ENCODE measurements around the gene ADAMTS16. TPM values are rescaled to one million over a fixed set of nuclear protein-coding genes. Genes with fewer than 3 reads are reported as not detected.

ADAMTS16 gene
- total and polyA plus RNA-seq, 4 donors: 5.0 to 12.3 (median 6.5) TPM

DNA sequence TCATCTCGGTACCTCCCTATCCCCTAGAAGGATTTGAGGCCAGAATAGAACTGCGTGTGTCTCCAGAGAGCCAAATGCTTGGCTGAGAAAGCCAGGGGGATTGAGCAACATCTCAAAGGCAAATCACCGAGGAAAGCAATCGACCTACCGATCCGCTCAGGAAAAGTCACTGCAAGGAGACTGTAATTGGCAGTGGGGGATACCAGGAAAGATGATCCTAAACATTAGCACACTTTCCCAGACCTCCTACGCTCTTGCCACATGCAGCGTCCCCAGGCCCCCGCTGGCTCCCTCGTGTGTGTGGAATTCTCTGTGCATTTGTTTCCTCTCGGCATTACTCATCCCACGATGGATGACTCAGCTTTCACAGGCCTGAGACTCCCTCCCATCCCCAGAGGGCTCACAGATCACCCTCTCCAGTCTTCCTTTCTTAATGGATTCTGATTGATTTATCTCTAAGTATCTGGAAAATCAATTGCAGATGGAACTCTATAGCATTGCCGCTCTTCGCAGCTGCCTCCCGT is 200.1 kb downstream of the ADAMTS16 start:
- DNase-seq (ENCODE audit: low read depth in 4 of 6, low spot score in 6 of 6): peak in 2 of 6 donors; percentile 40 to 49
- Histone ChIP-seq H3K9me3 (ENCODE audit: control insufficient read depth, insufficient read depth, low read length) (no peaks in the 10 kb centered on the region), H3K36me3 (ENCODE audit: control insufficient read depth, insufficient read depth, low read length) (no peaks in the 10 kb centered on the region), H3K4me3 (ENCODE audit: low read depth, low read length) (no peak overlapping the region), H3K4me1 (ENCODE audit: control insufficient read depth, insufficient read depth, low read length) (peaks cover 16% of the 10 kb centered on the region), H3K27ac (ENCODE audit: low read depth, low read length) (no peak overlapping the region), H3K27me3 (ENCODE audit: control insufficient read depth, insufficient read depth, low read length) (no peaks in the 10 kb centered on the region)
- 69% methylated on average over 6 of the region's 15 CpGs for WGBS (ENCODE audit: insufficient coverage)

DNA sequence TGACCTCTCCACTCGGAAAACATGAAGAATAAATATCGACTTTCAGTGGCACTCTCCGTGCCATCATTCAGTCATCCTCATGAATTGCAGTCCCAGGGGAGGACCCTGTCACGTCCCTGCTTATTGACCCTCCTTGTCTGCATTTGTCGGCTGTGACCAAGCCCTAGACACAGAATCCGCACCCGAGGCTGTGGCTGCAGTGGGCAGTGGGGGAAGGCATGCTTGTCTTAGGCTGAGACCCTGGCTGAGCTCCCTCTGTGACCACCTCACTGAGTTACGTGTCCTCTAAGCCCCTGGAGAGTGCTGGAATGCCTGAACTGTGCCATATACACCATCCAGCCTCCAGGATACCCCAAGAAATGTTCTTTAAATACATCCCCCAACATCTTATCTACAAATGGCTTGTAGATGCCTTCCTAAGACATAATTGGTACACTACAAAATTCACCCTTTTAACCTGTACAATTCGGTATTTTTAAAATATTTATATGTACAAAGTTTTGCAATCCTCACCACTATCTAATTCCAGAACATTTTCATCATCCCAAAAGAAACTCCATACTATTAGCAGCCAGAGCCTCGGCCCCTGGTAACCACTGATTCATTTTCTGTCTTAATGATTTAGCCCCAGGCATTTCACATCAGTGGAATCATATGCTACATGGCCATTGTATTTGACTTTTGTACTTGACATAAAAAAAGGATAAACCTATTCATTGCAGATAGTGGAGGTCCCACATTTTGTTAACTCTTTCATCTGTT is 201.6 kb downstream of the ADAMTS16 start:
- Histone ChIP-seq H3K9me3 (ENCODE audit: control insufficient read depth, insufficient read depth, low read length) (no peaks in the 10 kb centered on the region), H3K27ac (ENCODE audit: low read depth, low read length) (no peak overlapping the region), H3K4me1 (ENCODE audit: control insufficient read depth, insufficient read depth, low read length) (peaks cover 16% of the 10 kb centered on the region), H3K4me3 (ENCODE audit: low read depth, low read length) (no peak overlapping the region), H3K27me3 (ENCODE audit: control insufficient read depth, insufficient read depth, low read length) (no peaks in the 10 kb centered on the region), H3K36me3 (ENCODE audit: control insufficient read depth, insufficient read depth, low read length) (no peaks in the 10 kb centered on the region)
- DNase-seq (ENCODE audit: low read depth in 4 of 6, low spot score in 6 of 6): no peak
- 89% methylated on average over 8 of the region's 10 CpGs for WGBS (ENCODE audit: insufficient coverage)

DNA sequence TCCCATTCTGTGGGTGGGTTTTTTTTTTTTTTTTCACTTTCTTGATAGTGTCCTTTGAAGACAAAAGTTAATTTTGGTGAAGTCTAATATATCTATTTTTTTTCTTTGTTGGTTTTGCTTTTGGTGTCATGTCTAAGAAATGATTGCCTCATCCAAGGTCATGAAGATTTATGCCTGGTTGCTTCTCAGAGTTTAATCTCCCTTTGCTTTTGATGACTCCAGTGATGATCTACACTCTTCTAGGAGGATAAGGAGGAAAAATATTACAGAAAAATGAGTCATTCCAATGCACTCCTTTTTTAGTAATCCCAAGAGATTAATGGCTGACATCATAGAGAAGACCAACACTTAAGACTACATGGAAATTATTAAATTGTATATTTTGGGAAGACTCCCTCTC is 202.7 kb downstream of the ADAMTS16 start:
- Histone ChIP-seq H3K36me3 (ENCODE audit: control insufficient read depth, insufficient read depth, low read length) (no peaks in the 10 kb centered on the region), H3K9me3 (ENCODE audit: control insufficient read depth, insufficient read depth, low read length) (no peaks in the 10 kb centered on the region), H3K4me3 (ENCODE audit: low read depth, low read length) (no peak overlapping the region), H3K4me1 (ENCODE audit: control insufficient read depth, insufficient read depth, low read length) (peaks cover 16% of the 10 kb centered on the region), H3K27me3 (ENCODE audit: control insufficient read depth, insufficient read depth, low read length) (no peaks in the 10 kb centered on the region), H3K27ac (ENCODE audit: low read depth, low read length) (no peak overlapping the region)
- DNase-seq (ENCODE audit: low read depth in 4 of 6, low spot score in 6 of 6): no peak

- no peaks in the 10 kb centered on the region for H3K27me3 ChIP-seq (ENCODE audit: control insufficient read depth, insufficient read depth, low read length)
- DNase-seq (ENCODE audit: low read depth in 4 of 6, low spot score in 6 of 6): no peak
- no peak overlapping the region for H3K27ac ChIP-seq (ENCODE audit: low read depth, low read length)
- 81% methylated on average over 6 of the region's 6 CpGs for WGBS (ENCODE audit: insufficient coverage)
- no peaks in the 10 kb centered on the region for H3K36me3 ChIP-seq (ENCODE audit: control insufficient read depth, insufficient read depth, low read length)
- no peaks in the 10 kb centered on the region for H3K9me3 ChIP-seq (ENCODE audit: control insufficient read depth, insufficient read depth, low read length)
- H3K4me1 ChIP-seq (ENCODE audit: control insufficient read depth, insufficient read depth, low read length): peaks cover 16% of the 10 kb centered on the region
- H3K4me3 ChIP-seq (ENCODE audit: low read depth, low read length): no peak overlapping the region
Measured at GRCh38 chr5:5343568-5343967, 203.4 kb downstream of the ADAMTS16 start.

GRCh38 chr5:5344051-5344571 is 204.0 kb downstream of the ADAMTS16 start:
- peak in 2 of 6 donors; percentile 32 to 81 for DNase-seq (ENCODE audit: low read depth in 4 of 6, low spot score in 6 of 6)
- H3K4me3 ChIP-seq (ENCODE audit: low read depth, low read length): no peak overlapping the region
- H3K4me1 ChIP-seq (ENCODE audit: control insufficient read depth, insufficient read depth, low read length): peaks cover 16% of the 10 kb centered on the region
- peak overlapping the region; percentile 25 for H3K27ac ChIP-seq (ENCODE audit: low read depth, low read length)
- 51% methylated on average over 2 of the region's 4 CpGs for WGBS (ENCODE audit: insufficient coverage)
- H3K9me3 ChIP-seq (ENCODE audit: control insufficient read depth, insufficient read depth, low read length): no peaks in the 10 kb centered on the region
- no peaks in the 10 kb centered on the region for H3K36me3 ChIP-seq (ENCODE audit: control insufficient read depth, insufficient read depth, low read length)
- H3K27me3 ChIP-seq (ENCODE audit: control insufficient read depth, insufficient read depth, low read length): no peaks in the 10 kb centered on the region

DNA sequence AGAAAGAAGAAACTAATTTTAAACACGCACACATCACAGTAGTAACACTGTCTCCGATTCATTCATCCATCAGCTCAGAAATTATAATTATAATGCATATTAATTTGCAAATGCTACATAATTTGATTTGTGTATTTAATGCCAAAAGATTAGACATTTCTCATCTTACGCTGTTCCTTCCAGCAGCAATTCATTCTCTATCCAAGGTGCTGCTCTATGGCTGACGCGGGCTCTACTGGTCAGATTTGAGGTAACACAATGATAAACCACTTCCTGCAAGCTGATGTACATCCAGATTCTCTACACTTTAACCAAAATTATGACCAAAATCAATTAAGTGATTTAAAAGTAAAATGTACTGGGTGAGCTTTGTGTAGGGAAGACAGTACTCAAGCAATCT is 204.5 kb downstream of the ADAMTS16 start:
- Histone ChIP-seq H3K36me3 (ENCODE audit: control insufficient read depth, insufficient read depth, low read length) (no peaks in the 10 kb centered on the region), H3K4me3 (ENCODE audit: low read depth, low read length) (no peak overlapping the region), H3K27me3 (ENCODE audit: control insufficient read depth, insufficient read depth, low read length) (no peaks in the 10 kb centered on the region), H3K4me1 (ENCODE audit: control insufficient read depth, insufficient read depth, low read length) (peaks cover 16% of the 10 kb centered on the region), H3K9me3 (ENCODE audit: control insufficient read depth, insufficient read depth, low read length) (no peaks in the 10 kb centered on the region), H3K27ac (ENCODE audit: low read depth, low read length) (peak overlapping the region; percentile 25)
- no CpG with 5 or more reads among the region's 5 CpGs for WGBS (ENCODE audit: insufficient coverage)
- DNase-seq (ENCODE audit: low read depth in 4 of 6, low spot score in 6 of 6): no peak

GRCh38 chr5:5347442-5347841 is 207.3 kb downstream of the ADAMTS16 start:
- Histone ChIP-seq H3K4me3 (ENCODE audit: low read depth, low read length) (no peak overlapping the region), H3K36me3 (ENCODE audit: control insufficient read depth, insufficient read depth, low read length) (no peaks in the 10 kb centered on the region), H3K9me3 (ENCODE audit: control insufficient read depth, insufficient read depth, low read length) (no peaks in the 10 kb centered on the region), H3K27ac (ENCODE audit: low read depth, low read length) (no peak overlapping the region), H3K4me1 (ENCODE audit: control insufficient read depth, insufficient read depth, low read length) (peaks cover 10% of the 10 kb centered on the region), H3K27me3 (ENCODE audit: control insufficient read depth, insufficient read depth, low read length) (no peaks in the 10 kb centered on the region)
- DNase-seq (ENCODE audit: low read depth in 4 of 6, low spot score in 6 of 6): no peak
- 89% methylated on average over 3 of the region's 7 CpGs for WGBS (ENCODE audit: insufficient coverage)

DNA sequence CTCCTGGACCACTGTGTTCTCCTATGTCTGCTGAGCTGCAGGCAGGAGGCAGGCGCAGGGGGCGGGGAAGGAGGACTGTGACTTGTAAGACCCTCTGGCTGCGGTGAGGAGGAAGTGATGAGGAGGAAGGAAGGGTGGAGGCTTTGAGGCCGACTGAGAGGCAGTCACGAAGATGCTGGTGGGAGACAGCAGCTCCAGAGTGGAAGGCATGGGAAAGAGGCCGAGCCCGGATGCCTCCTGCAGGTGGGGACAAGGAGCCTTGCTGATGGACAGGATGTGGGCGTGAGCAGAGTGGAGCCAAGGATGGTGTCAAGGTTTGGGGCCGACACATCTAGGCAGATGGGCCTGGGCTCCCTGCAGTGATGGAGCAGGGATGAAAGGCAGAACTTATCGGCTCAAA is 208.0 kb downstream of the ADAMTS16 start:
- WGBS (ENCODE audit: insufficient coverage): 76% methylated on average over 9 of the region's 10 CpGs
- Histone ChIP-seq H3K4me1 (ENCODE audit: control insufficient read depth, insufficient read depth, low read length) (peaks cover 10% of the 10 kb centered on the region), H3K36me3 (ENCODE audit: control insufficient read depth, insufficient read depth, low read length) (no peaks in the 10 kb centered on the region), H3K27ac (ENCODE audit: low read depth, low read length) (no peak overlapping the region), H3K27me3 (ENCODE audit: control insufficient read depth, insufficient read depth, low read length) (no peaks in the 10 kb centered on the region), H3K9me3 (ENCODE audit: control insufficient read depth, insufficient read depth, low read length) (no peaks in the 10 kb centered on the region), H3K4me3 (ENCODE audit: low read depth, low read length) (no peak overlapping the region)
- DNase-seq (ENCODE audit: low read depth in 4 of 6, low spot score in 6 of 6): no peak

GRCh38 chr5:5348576-5348975 is 208.4 kb downstream of the ADAMTS16 start:
- DNase-seq (ENCODE audit: low read depth in 4 of 6, low spot score in 6 of 6): no peak
- no peaks in the 10 kb centered on the region for H3K27me3 ChIP-seq (ENCODE audit: control insufficient read depth, insufficient read depth, low read length)
- H3K4me1 ChIP-seq (ENCODE audit: control insufficient read depth, insufficient read depth, low read length): peaks cover 8% of the 10 kb centered on the region
- no peaks in the 10 kb centered on the region for H3K9me3 ChIP-seq (ENCODE audit: control insufficient read depth, insufficient read depth, low read length)
- H3K27ac ChIP-seq (ENCODE audit: low read depth, low read length): no peak overlapping the region
- no peak overlapping the region for H3K4me3 ChIP-seq (ENCODE audit: low read depth, low read length)
- no peaks in the 10 kb centered on the region for H3K36me3 ChIP-seq (ENCODE audit: control insufficient read depth, insufficient read depth, low read length)

- H3K4me1 ChIP-seq (ENCODE audit: control insufficient read depth, insufficient read depth, low read length): peaks cover 2% of the 10 kb centered on the region
- H3K27me3 ChIP-seq (ENCODE audit: control insufficient read depth, insufficient read depth, low read length): no peaks in the 10 kb centered on the region
- H3K27ac ChIP-seq (ENCODE audit: low read depth, low read length): no peak overlapping the region
- H3K9me3 ChIP-seq (ENCODE audit: control insufficient read depth, insufficient read depth, low read length): no peaks in the 10 kb centered on the region
- WGBS (ENCODE audit: insufficient coverage): 60% methylated on average over 3 of the region's 9 CpGs
- no peak overlapping the region for H3K4me3 ChIP-seq (ENCODE audit: low read depth, low read length)
- H3K36me3 ChIP-seq (ENCODE audit: control insufficient read depth, insufficient read depth, low read length): no peaks in the 10 kb centered on the region
- no peak for DNase-seq (ENCODE audit: low read depth in 4 of 6, low spot score in 6 of 6)
Measured at GRCh38 chr5:5350101-5350500, 210.0 kb downstream of the ADAMTS16 start.

All from spinal cord (tissue), 10 donors.